ENCODE measurements around the gene AHCYL2. TPM values are rescaled to one million over a fixed set of nuclear protein-coding genes. Genes with fewer than 3 reads are reported as not detected.

Gene AHCYL2
- total and polyA plus RNA-seq, 2 of the 8 experiments (the other 6 are each of a cell fraction or from before 2014, with no cell fraction given): 20.7 to 25.4 TPM

DNA sequence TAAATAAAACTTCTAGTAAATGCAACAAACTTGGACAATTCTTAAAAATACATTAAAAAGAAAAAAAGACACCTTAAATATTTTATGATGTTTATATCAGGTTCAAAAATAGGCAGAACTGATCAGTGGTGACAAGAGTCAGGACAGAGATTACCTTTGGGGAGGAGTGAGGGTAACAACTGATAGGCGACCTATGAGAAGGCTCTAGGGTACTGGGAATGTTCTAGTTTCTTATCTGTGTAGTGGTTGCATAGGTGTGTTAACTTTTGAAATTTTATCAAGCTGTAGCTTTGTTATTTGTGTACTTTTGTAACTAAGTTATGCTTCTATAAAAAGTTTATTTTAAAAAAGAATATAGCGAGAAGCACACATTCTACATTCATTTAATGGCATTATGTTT lies 134.3 kb downstream of the AHCYL2 start:
- Histone ChIP-seq H3K79me2 (ENCODE audit: control insufficient read depth in 1 of 2, insufficient read depth in 2 of 2, low read length in 2 of 2) (no peaks in the 10 kb centered on the region), H3K4ac (replicated peaks; ENCODE audit: insufficient read length, low read depth, low read length) (no peak overlapping the region), H4K8ac (ENCODE audit: extremely low read depth, insufficient read depth, low read length) (no peak overlapping the region), H2BK5ac (ENCODE audit: low read depth, low read length) (no peak overlapping the region), H3K27me3 (replicated peaks in 1 of 4; ENCODE audit: control insufficient read depth in 3 of 4, extremely low read depth in 1 of 4, insufficient read depth in 3 of 4, low read length in 3 of 4) (no peaks in the 10 kb centered on the region), H3K9ac (replicated peaks in 1 of 4; ENCODE audit: extremely low read depth in 1 of 4, low read depth in 3 of 4, low read length in 3 of 4) (no peak overlapping the region), H4K5ac (ENCODE audit: insufficient read length, low read depth, low read length) (no peak overlapping the region), H2BK20ac (ENCODE audit: low read length) (no peak overlapping the region), H3K4me1 (replicated peaks in 1 of 4; ENCODE audit: control insufficient read depth in 3 of 4, insufficient read depth in 4 of 4, low read length in 3 of 4) (no peaks in the 10 kb centered on the region), H3K23ac (ENCODE audit: insufficient read length) (no peak overlapping the region), H3K14ac (ENCODE audit: insufficient read length) (no peak overlapping the region), H3K36me3 (ENCODE audit: control insufficient read depth in 2 of 4, insufficient read depth in 4 of 4, low read length in 3 of 4) (no peaks in the 10 kb centered on the region), H4K20me1 (replicated peaks in 1 of 2; ENCODE audit: control insufficient read depth in 1 of 2, insufficient read depth in 2 of 2, low read length in 2 of 2) (no peaks in the 10 kb centered on the region), H3K18ac (ENCODE audit: extremely low read depth, low read length) (no peak overlapping the region), H3K4me2 (ENCODE audit: insufficient read depth in 1 of 2, low read depth in 2 of 2, low read length in 2 of 2) (no peak overlapping the region), H3K79me1 (ENCODE audit: low read depth, low read length) (no peaks in the 10 kb centered on the region), H2BK12ac (ENCODE audit: low read depth, low read length) (no peak overlapping the region), H2AK5ac (ENCODE audit: low read depth, low read length) (no peak overlapping the region), H3K9me3 (ENCODE audit: insufficient read depth in 2 of 2, low read depth in 1 of 2, low read length in 1 of 2) (no peaks in the 10 kb centered on the region), H4K91ac (replicated peaks; ENCODE audit: insufficient read length, low read length) (no peak overlapping the region), H3K4me3 (ENCODE audit: extremely low read depth in 1 of 4, insufficient read depth in 2 of 4, low read depth in 3 of 4, low read length in 4 of 4) (no peak overlapping the region), H2BK15ac (ENCODE audit: low read length) (no peak overlapping the region), H2BK120ac (replicated peaks; ENCODE audit: low read depth, low read length) (no peak overlapping the region), H3K23me2 (ENCODE audit: low read depth, low read length) (peaks cover 2% of the 10 kb centered on the region; the same call in 1 of the 2 replicates), H2AFZ (ENCODE audit: low read length) (no peak overlapping the region), H3K27ac (ENCODE audit: low read depth, low read length) (no peak overlapping the region), H3K56ac (replicated peaks; ENCODE audit: insufficient read length, low read depth, low read length) (no peak overlapping the region)
- ChIA-PET CTCF (ENCODE audit: partially characterized antibody) (interaction anchor here (1.1 to 3.4 kb wide), 5 partner anchors 10 to 149 kb away, joined by 3 to 29 read pairs (median 11); no protein-coding TSS in a partner anchor), POLR2A (ENCODE audit: partially characterized antibody) (interaction anchor here (0.8 kb wide), 1 partner anchor 104 kb away, joined by 3 read pairs; no protein-coding TSS in a partner anchor)
- no peak for DNase-seq (ENCODE audit: low read depth in 1 of 2, low spot score in 2 of 2)
- WGBS, 2 experiments (ENCODE audit: extremely low coverage in 1 of 2, insufficient coverage in 1 of 2, insufficient read length in 1 of 2, insufficient replicate concordance in 2 of 2, low coverage in 1 of 2, low lambda C conversion rate in 2 of 2, missing lambda C conversion rate in 1 of 2): 90% methylated on average over 2 of the region's 2 CpGs; no CpG with 5 or more reads in 1 of the 2 experiments
- FAIRE-seq: no peak
- TF ChIP-seq SP4 (IDR thresholded peaks at IDR 0.05; ENCODE audit: low read length): no peak
- TF ChIP-seq BCL11A (IDR thresholded peaks at IDR 0.05; ENCODE audit: low read depth in 2 of 2, low read length in 2 of 2): no peak
- TF ChIP-seq RFX5 (IDR thresholded peaks at IDR 0.05; ENCODE audit: borderline replicate concordance, low read depth, low read length): no peak
- no peak for TF ChIP-seq CTBP2 (IDR thresholded peaks at IDR 0.05; ENCODE audit: borderline replicate concordance, insufficient read depth, insufficient read length, low read length)
- TF ChIP-seq KDM4A (IDR thresholded peaks at IDR 0.05; ENCODE audit: low read depth, low read length, severe bottlenecking): no peak
- no peak for TF ChIP-seq CHD1 (IDR thresholded peaks at IDR 0.05; ENCODE audit: low read depth, low read length)
- TF ChIP-seq, protein P1, sequence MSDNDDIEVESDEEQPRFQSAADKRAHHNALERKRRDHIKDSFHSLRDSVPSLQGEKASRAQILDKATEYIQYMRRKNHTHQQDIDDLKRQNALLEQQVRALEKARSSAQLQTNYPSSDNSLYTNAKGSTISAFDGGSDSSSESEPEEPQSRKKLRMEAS (IDR thresholded peaks at IDR 0.05): no peak
- no peak for TF ChIP-seq GABPA (IDR thresholded peaks at IDR 0.05; ENCODE audit: borderline replicate concordance, insufficient read depth, low read length)
- no peak for TF ChIP-seq NRF1 (IDR thresholded peaks at IDR 0.05; ENCODE audit: low read depth, low read length)
- no peak for TF ChIP-seq POU5F1 (IDR thresholded peaks at IDR 0.05; ENCODE audit: low read depth, low read length)
- TF ChIP-seq SP1 (IDR thresholded peaks at IDR 0.05; ENCODE audit: low read depth, low read length): no peak
- TF ChIP-seq SP2 (IDR thresholded peaks at IDR 0.05; ENCODE audit: low read length): no peak
- no peak for TF ChIP-seq SIRT6 (IDR thresholded peaks at IDR 0.05; ENCODE audit: low read length)
- TF ChIP-seq, protein P2, sequence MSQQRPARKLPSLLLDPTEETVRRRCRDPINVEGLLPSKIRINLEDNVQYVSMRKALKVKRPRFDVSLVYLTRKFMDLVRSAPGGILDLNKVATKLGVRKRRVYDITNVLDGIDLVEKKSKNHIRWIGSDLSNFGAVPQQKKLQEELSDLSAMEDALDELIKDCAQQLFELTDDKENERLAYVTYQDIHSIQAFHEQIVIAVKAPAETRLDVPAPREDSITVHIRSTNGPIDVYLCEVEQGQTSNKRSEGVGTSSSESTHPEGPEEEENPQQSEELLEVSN (IDR thresholded peaks at IDR 0.05): no peak
